Ovary (tissue), 9 donors: Measurements from ENCODE around the gene TJP1. TPM values are rescaled to one million over a fixed set of nuclear protein-coding genes. Genes with fewer than 3 reads are reported as not detected.
A peak's percentile ranks its signal among the peaks of the same experiment; 100 is the strongest.

Source experiments
- DNase-seq, 5 donors: peaks; one replicate each; pipeline ENCODE4 v3.0.0-alpha.2; 2019 to 2020
- H3K27ac ChIP-seq, 2 donors: fragments of 200-600 bp; one replicate each; pipeline versions ENCODE4 v1.5.1 to v1.8.0; 2019 to 2022
- H3K27me3 ChIP-seq: fragments of 200-600 bp; one replicate; pipeline ENCODE4 v1.8.0; 2022
- H3K36me3 ChIP-seq: fragments of 200-600 bp; sonication (generic); one replicate; pipeline ENCODE4 v1.5.1; 2019
- H3K4me1 ChIP-seq: one replicate; pipeline ENCODE4 v1.8.1; 2013; ENCODE audit warnings: mild to moderate bottlenecking, moderate library complexity; ENCODE audit not compliant: insufficient read depth
- H3K4me3 ChIP-seq: fragments of 200-600 bp; sonication (generic); one replicate; pipeline ENCODE4 v1.5.1; 2017
- H3K9me3 ChIP-seq, 2 donors: fragments of 200-600 bp in 1 of 2; sonication (generic) in 1 of 2; one replicate each; pipeline versions ENCODE4 v1.5.1 to v1.8.1; 2013 to 2019; ENCODE audit warnings: mild to moderate bottlenecking in 1 of 2, moderate library complexity in 1 of 2
- CTCF ChIP-seq, 3 donors: fragments of 450-650 bp in 2 of 3; fragments of 200-600 bp in 1 of 3; IDR thresholded peaks; one replicate each; pipeline versions ENCODE4 v1.5.1 to v1.8.0; 2016 to 2022; ENCODE audit warnings: antibody characterized with exemption in 3 of 3, mild to moderate bottlenecking in 1 of 3
- EP300 ChIP-seq: sonication (generic); formaldehyde crosslinking; IDR thresholded peaks from one replicate; pipeline ENCODE4 v1.6.1; 2017; ENCODE audit warnings: antibody characterized with exemption
- POLR2A ChIP-seq: fragments of 450-650 bp; IDR thresholded peaks from one replicate; pipeline ENCODE4 v1.6.1; 2017; ENCODE audit warnings: antibody characterized with exemption, mild to moderate bottlenecking, moderate library complexity
- WGBS, 3 donors: extraction: QIAGEN DNeasy Blood & Tissue Kit in 1 of 3; methylation state at CpG; one replicate each; pipeline versions ENCODE4 v1.1.5 to v1.1.7; 2013 to 2017; 5-methylcytosine and 5-hydroxymethylcytosine counted together
- intact Hi-C, 4 donors: fragments of 100-400 bp; cut with DNase I; formaldehyde crosslinking; loops; one replicate each; pipeline versions ENCODE4 v1.11.0 to v1.15.1; 2022 to 2023
- polyA plus RNA-seq, 2 donors: library from polyadenylated mRNA; stranded (reverse); fragments of 200-250 nt in 1 of 2; fragments of 350-450 nt in 1 of 2; fragmentation: Illumina TruSeq in 1 of 2; extraction: RNeasy Lipid Tissue Mini Kit (QIAGEN cat#74804) in 1 of 2; gene quantifications; one replicate each; pipeline ENCODE4 v1.2.3, GENCODE V29; 2013 to 2014
- total RNA-seq, 7 donors: library from RNA; depleted of rRNA in 2 of 7; stranded (reverse); fragments of >200 nt in 2 of 7; fragmentation: NEBNext Ultra II Directional in 3 of 7; extraction: Animal tissue kit (Norgen Biotek cat#: 25700) in 3 of 7; gene quantifications; one replicate each; pipeline versions ENCODE4 v1.1.0 to v1.2.4, GENCODE V29; 2016 to 2023
- donor health status: DM: no; HTN: no; CAD: no; lungs with moderate emphysema.
- donor health status: DM: no; HTN: no; CAD: no.
- donor health status: Bipolar disorder and iron deficiency.
- donor health status: DM: yes; HTN: yes; CAD: no.
- donor health status: DM: no; HTN: no; CAD: no.
- donor health status: DM: yes; HTN: yes; CAD: no.

Gene TJP1
- total and polyA plus RNA-seq, 9 donors = 25.3 to 150 (median 70.1) TPM

GRCh38 chr15:29825227-29825626 is 3.0 kb upstream of the TJP1 start:
- H3K4me1 ChIP-seq = peaks cover 4% of the 10 kb centered on the region

GRCh38 chr15:29822684-29823459 is 604 bp upstream of the TJP1 start:
- H3K4me1 ChIP-seq = peaks cover 5% of the 10 kb centered on the region
- TF ChIP-seq CTCF (IDR thresholded peaks at IDR 0.05) (no peak), POLR2A (no peak), EP300 (no peak)
- intact Hi-C loops = loop anchor here in 1 of 4 donors (5.0 kb wide), 2 partner anchors 49 to 89 kb away; no protein-coding TSS in a partner anchor
- no peaks in the 10 kb centered on the region for H3K9me3 ChIP-seq
- H3K27me3 ChIP-seq = no peaks in the 10 kb centered on the region
- H3K27ac ChIP-seq = peak overlapping the region; percentile 90 to 92
- H3K4me3 ChIP-seq = peak overlapping the region; percentile 95
- WGBS, 3 donors = 6 to 7% (median 7%) methylated on average over 28 to 31 of the region's 31 CpGs
- H3K36me3 ChIP-seq = no peaks in the 10 kb centered on the region
- DNase-seq = peak in 4 of 5 donors; percentile 65 to 79 (median 66)

More at GRCh38 chr15:29825227-29825626, 3.0 kb upstream of the TJP1 start:
- Histone ChIP-seq H3K36me3 (no peaks in the 10 kb centered on the region), H3K9me3 (no peaks in the 10 kb centered on the region), H3K4me3 (no peak overlapping the region), H3K27me3 (no peaks in the 10 kb centered on the region), H3K27ac (no peak overlapping the region)
- no peak for DNase-seq
- intact Hi-C loops = no loop called here
- no peak for TF ChIP-seq EP300
- TF ChIP-seq CTCF (IDR thresholded peaks at IDR 0.05) = no peak
- TF ChIP-seq POLR2A = no peak
- WGBS, 3 donors = 44 to 62% (median 59%) methylated on average over 3 of the region's 3 CpGs

GRCh38 chr15:29821416-29822099 is 710 bp downstream of the TJP1 start:
- H3K27me3 ChIP-seq = no peaks in the 10 kb centered on the region
- peak overlapping the region; percentile 90 to 92 for H3K27ac ChIP-seq
- peak overlapping the region; percentile 95 for H3K4me3 ChIP-seq
- WGBS, 3 donors = 0 to 1% (median 0%) methylated on average over 15 to 78 of the region's 79 CpGs
- intact Hi-C loops = loop anchor here in 2 of 4 donors (2.0 to 5.0 kb wide), 3 partner anchors 51 to 91 kb away; no protein-coding TSS in a partner anchor
- no peaks in the 10 kb centered on the region for H3K9me3 ChIP-seq
- peak in 1 of 3 donors; percentile 20 for TF ChIP-seq CTCF (IDR thresholded peaks at IDR 0.05)
- TF ChIP-seq EP300 = no peak
- no peaks in the 10 kb centered on the region for H3K36me3 ChIP-seq
- peaks cover 5% of the 10 kb centered on the region for H3K4me1 ChIP-seq
- DNase-seq = peak; percentile 63 to 71 (median 66)

- TF ChIP-seq EP300 = no peak
- no peak for TF ChIP-seq POLR2A
- no peak for TF ChIP-seq CTCF (IDR thresholded peaks at IDR 0.05)
- Histone ChIP-seq H3K4me1 (peaks cover 5% of the 10 kb centered on the region), H3K27me3 (no peaks in the 10 kb centered on the region), H3K36me3 (no peaks in the 10 kb centered on the region), H3K9me3 (no peaks in the 10 kb centered on the region), H3K27ac (no peak overlapping the region), H3K4me3 (peak overlapping the region; percentile 95)
- WGBS, 3 donors = 53 to 56% (median 53%) methylated on average over 9 of the region's 9 CpGs
- DNase-seq = no peak
- intact Hi-C loops = loop anchor here in 2 of 4 donors (2.0 to 5.0 kb wide), 3 partner anchors 52 to 92 kb away; no protein-coding TSS in a partner anchor
Observed at GRCh38 chr15:29820394-29821154, 1.7 kb downstream of the TJP1 start.
